Stomach (tissue), 9 donors: Measurements from ENCODE around the gene NPAP1. TPM values are rescaled to one million over a fixed set of nuclear protein-coding genes. Genes with fewer than 3 reads are reported as not detected.

Experiments used
- DNase-seq, 2 donors: peaks; one replicate each; pipeline versions ENCODE4 v3.0.0 to v3.0.0-alpha.2; 2013 to 2019
- H3K27ac ChIP-seq, 5 donors: fragments of 200-600 bp in 4 of 5; sonication (generic) in 4 of 5; one replicate each; pipeline ENCODE4 v1.5.1; 2013 to 2019; ENCODE audit warnings: mild to moderate bottlenecking in 1 of 5, moderate library complexity in 1 of 5
- H3K27me3 ChIP-seq, 3 donors: fragments of 200-600 bp; sonication (generic); one replicate each; pipeline ENCODE4 v1.5.1; 2017 to 2019; ENCODE audit warnings: mixed run types in 1 of 3
- H3K36me3 ChIP-seq, 4 donors: fragments of 200-600 bp; sonication (generic); 1 replicate in 3 of 4; 2 replicates in 1 of 4; pipeline ENCODE4 v1.5.1; 2016 to 2019
- H3K4me1 ChIP-seq, 4 donors: fragments of 200-600 bp; sonication (generic); one replicate each; pipeline ENCODE4 v1.5.1; 2016 to 2019
- H3K4me3 ChIP-seq, 4 donors: fragments of 200-600 bp; sonication (generic) in 3 of 4; one replicate each; pipeline ENCODE4 v1.5.1; 2016 to 2019; ENCODE audit warnings: mild to moderate bottlenecking in 1 of 4
- H3K9me3 ChIP-seq, 4 donors: fragments of 200-600 bp; sonication (generic); one replicate each; pipeline ENCODE4 v1.5.1; 2016 to 2019
- EP300 ChIP-seq: sonication (generic); formaldehyde crosslinking; IDR thresholded peaks from one replicate; pipeline ENCODE4 v1.6.1; 2017; ENCODE audit warnings: antibody characterized with exemption
- POLR2A ChIP-seq, 4 donors: fragments of 450-650 bp; IDR thresholded peaks; one replicate each; pipeline ENCODE4 v1.6.1; 2016; ENCODE audit warnings: antibody characterized with exemption in 4 of 4, control low read depth in 2 of 4, mild to moderate bottlenecking in 1 of 4, moderate library complexity in 1 of 4
- POLR2AphosphoS5 ChIP-seq, 3 donors: sonication (generic); formaldehyde crosslinking; IDR thresholded peaks; one replicate each; pipeline ENCODE4 v1.6.1; 2016; ENCODE audit warnings: antibody characterized with exemption in 3 of 3
- WGBS, 5 donors: extraction: QIAGEN DNeasy Blood & Tissue Kit in 3 of 5; methylation state at CpG; one replicate each; pipeline versions ENCODE4 v1.1.5 to v1.1.7; 2013 to 2018; 5-methylcytosine and 5-hydroxymethylcytosine counted together
- intact Hi-C: fragments of 100-400 bp; cut with DNase I; formaldehyde crosslinking; loops from one replicate; pipeline ENCODE4 v1.15.1; 2023; ENCODE audit warnings: low total_unique reads
- polyA plus RNA-seq, 3 donors: library from polyadenylated mRNA; stranded (reverse); fragments of 200-250 nt; gene quantifications; one replicate each; pipeline ENCODE4 v1.2.3, GENCODE V29; 2013
- total RNA-seq, 5 donors: library from RNA; depleted of rRNA; stranded (reverse); fragments of >200 nt; gene quantifications; one replicate each; pipeline versions ENCODE4 v1.1.0 to v1.2.3, GENCODE V29; 2014 to 2016
- TF ChIP-seq, protein P1 (sequence below), 7 experiments: fragments of 450-650 bp in 4 of 7; fragments of 200-600 bp in 3 of 7; sonication (generic) in 3 of 7; IDR thresholded peaks; one replicate each; pipeline ENCODE4 v1.5.1; 2016 to 2019; ENCODE audit warnings: antibody characterized with exemption in 7 of 7, control low read depth in 2 of 7, mild to moderate bottlenecking in 1 of 7
- donor health status: healthy with polysubstance abuse.
- donor health status: Bipolar disorder and iron deficiency.
- donor health status: healthy.

NPAP1 gene
- total and polyA plus RNA-seq, 8 donors, result 0.18 TPM; not detected in 7

DNA sequence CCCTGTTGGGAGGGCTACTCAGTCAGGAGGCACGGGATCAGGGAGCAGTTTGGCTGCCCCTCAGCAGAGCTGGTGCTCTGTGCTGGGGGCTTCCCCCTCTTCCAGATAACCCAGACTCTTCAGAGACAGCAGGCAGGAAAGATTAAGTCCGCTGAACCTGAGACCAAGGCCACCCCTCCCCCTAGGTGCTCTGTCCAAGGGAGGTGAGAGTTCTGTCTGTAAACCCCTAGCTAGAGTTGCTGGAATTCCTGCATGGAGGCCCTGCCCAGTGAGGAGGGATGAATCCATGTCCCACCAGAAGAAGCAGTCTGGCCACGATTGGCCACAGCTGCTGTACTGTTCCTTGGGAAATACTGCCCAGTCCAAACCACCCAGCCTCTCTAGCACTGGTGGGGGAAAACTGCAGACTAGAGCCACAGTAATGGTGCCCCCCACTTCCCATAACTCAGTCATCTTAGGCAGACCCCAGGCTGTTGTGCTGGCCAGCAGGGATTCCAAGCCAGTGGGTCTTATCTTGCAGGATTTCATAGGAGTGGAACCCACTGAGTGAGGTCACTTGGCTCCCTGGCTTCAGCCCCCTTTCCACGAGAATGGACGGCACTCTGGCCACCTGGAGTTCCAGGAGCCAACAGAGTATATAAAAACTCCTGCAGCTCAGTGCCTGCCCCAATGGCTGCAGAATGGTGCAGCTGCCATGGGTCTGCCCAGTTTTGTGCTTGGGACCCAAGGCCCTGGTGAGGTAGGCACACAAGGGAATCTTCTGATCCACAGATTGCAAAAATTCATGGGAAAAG, 42.9 kb downstream of the NPAP1 start:
- WGBS, 5 donors, result 53 to 69% (median 64%) methylated on average over 4 to 5 of the region's 5 CpGs
- DNase-seq, result no peak
- intact Hi-C loops, result no loop called here
- Histone ChIP-seq H3K27ac (no peak overlapping the region), H3K4me1 (no peaks in the 10 kb centered on the region), H3K4me3 (no peak overlapping the region), H3K36me3 (no peaks in the 10 kb centered on the region), H3K27me3 (no peaks in the 10 kb centered on the region), H3K9me3 (peaks cover 0 to 33% (median 14%) of the 10 kb centered on the region in 4 donors)
- no peak for TF ChIP-seq EP300
- no peak for TF ChIP-seq POLR2AphosphoS5 (IDR thresholded peaks at IDR 0.05)
- TF ChIP-seq POLR2A (IDR thresholded peaks at IDR 0.05), result no peak
- TF ChIP-seq, protein P1, sequence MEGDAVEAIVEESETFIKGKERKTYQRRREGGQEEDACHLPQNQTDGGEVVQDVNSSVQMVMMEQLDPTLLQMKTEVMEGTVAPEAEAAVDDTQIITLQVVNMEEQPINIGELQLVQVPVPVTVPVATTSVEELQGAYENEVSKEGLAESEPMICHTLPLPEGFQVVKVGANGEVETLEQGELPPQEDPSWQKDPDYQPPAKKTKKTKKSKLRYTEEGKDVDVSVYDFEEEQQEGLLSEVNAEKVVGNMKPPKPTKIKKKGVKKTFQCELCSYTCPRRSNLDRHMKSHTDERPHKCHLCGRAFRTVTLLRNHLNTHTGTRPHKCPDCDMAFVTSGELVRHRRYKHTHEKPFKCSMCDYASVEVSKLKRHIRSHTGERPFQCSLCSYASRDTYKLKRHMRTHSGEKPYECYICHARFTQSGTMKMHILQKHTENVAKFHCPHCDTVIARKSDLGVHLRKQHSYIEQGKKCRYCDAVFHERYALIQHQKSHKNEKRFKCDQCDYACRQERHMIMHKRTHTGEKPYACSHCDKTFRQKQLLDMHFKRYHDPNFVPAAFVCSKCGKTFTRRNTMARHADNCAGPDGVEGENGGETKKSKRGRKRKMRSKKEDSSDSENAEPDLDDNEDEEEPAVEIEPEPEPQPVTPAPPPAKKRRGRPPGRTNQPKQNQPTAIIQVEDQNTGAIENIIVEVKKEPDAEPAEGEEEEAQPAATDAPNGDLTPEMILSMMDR (IDR thresholded peaks at IDR 0.05), result no peak

DNA sequence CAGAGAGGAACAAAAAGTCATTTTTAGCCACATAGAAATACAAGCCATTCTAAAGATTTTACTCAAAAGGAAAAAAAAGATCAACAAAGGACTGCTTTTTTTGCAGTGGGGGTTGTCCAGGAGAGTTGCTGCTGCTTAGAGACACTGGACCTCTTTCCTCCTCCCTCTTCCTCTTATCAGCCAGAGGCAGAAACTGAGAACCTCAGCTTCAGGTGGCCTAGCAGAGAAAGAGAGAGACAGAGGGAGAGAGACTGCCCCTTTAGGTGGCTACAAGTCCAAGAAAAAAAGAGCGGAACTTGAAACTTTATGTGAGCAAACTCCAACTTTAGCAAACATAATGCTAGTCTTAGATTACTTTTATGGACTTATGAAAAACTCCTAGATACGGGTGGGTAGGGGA, 54.2 kb downstream of the NPAP1 start:
- Histone ChIP-seq H3K9me3 (peaks cover 0 to 8% (median 4%) of the 10 kb centered on the region in 4 donors), H3K27me3 (no peaks in the 10 kb centered on the region), H3K4me3 (no peak overlapping the region), H3K4me1 (no peaks in the 10 kb centered on the region), H3K36me3 (no peaks in the 10 kb centered on the region), H3K27ac (no peak overlapping the region)
- no peak for TF ChIP-seq EP300
- TF ChIP-seq POLR2AphosphoS5 (IDR thresholded peaks at IDR 0.05), result no peak
- TF ChIP-seq POLR2A (IDR thresholded peaks at IDR 0.05), result no peak
- TF ChIP-seq, protein P1 (IDR thresholded peaks at IDR 0.05), result no peak
- 60 to 71% (median 69%) methylated on average over 2 of the region's 2 CpGs for WGBS, 5 donors
- intact Hi-C loops, result no loop called here
- no peak for DNase-seq
